Small intestine (tissue), 7 donors: ENCODE results near the gene CGN. TPM values are rescaled to one million over a fixed set of nuclear protein-coding genes. Genes with fewer than 3 reads are reported as not detected.

Experiments used
- DNase-seq, 2 donors: peaks; one replicate each; pipeline versions ENCODE4 v3.0.0 to v3.0.0-alpha.2; 2013
- FAIRE-seq: peaks from 2 replicates; lab custom pipeline; 2012; peaks lifted over from hg19 to GRCh38; lab: Jason Lieb, UNC
- H3K27ac ChIP-seq, 3 donors: one replicate each; pipeline ENCODE4 v1.5.1; 2013; ENCODE audit warnings: low read length in 2 of 3, mild to moderate bottlenecking in 2 of 3, control low read depth in 1 of 3, inconsistent platforms in 1 of 3, low read depth in 1 of 3, moderate library complexity in 1 of 3
- H3K27me3 ChIP-seq, 3 donors: one replicate each; pipeline ENCODE4 v1.6.1; 2013; ENCODE audit warnings: low read length in 3 of 3, inconsistent platforms in 1 of 3; ENCODE audit not compliant: control insufficient read depth in 3 of 3, insufficient read depth in 3 of 3
- H3K36me3 ChIP-seq, 3 donors: one replicate each; pipeline ENCODE4 v1.6.1; 2013; ENCODE audit warnings: low read length in 3 of 3, inconsistent platforms in 1 of 3, low read depth in 1 of 3, mild to moderate bottlenecking in 1 of 3, moderate library complexity in 1 of 3; ENCODE audit not compliant: control insufficient read depth in 3 of 3, insufficient read depth in 2 of 3
- H3K4me1 ChIP-seq, 3 donors: one replicate each; pipeline ENCODE4 v1.6.1; 2013; ENCODE audit warnings: low read length in 2 of 3, inconsistent platforms in 1 of 3, low read depth in 1 of 3, mild to moderate bottlenecking in 1 of 3, moderate library complexity in 1 of 3; ENCODE audit not compliant: control insufficient read depth in 3 of 3, insufficient read depth in 2 of 3
- H3K4me3 ChIP-seq, 3 donors: one replicate each; pipeline ENCODE4 v1.5.1; 2013; ENCODE audit warnings: low read length in 3 of 3, control low read depth in 1 of 3, inconsistent platforms in 1 of 3, low read depth in 1 of 3, mild to moderate bottlenecking in 1 of 3, moderate library complexity in 1 of 3
- H3K9me3 ChIP-seq, 2 donors: one replicate each; pipeline ENCODE4 v1.6.1; 2013; ENCODE audit warnings: low read depth in 1 of 2, low read length in 1 of 2; ENCODE audit not compliant: control insufficient read depth in 2 of 2, insufficient read depth in 1 of 2
- WGBS, 3 donors: extraction: QIAGEN DNeasy Blood & Tissue Kit; methylation state at CpG; one replicate each; pipeline ENCODE4 v1.1.7; 2013; 5-methylcytosine and 5-hydroxymethylcytosine counted together
- polyA plus RNA-seq, 4 donors: library from polyadenylated mRNA; stranded (reverse) in 3 of 4; unstranded in 1 of 4; fragments of 200-250 nt in 3 of 4; fragments of 120-200 nt in 1 of 4; gene quantifications; one replicate each; pipeline versions ENCODE4 v1.2.1 to v1.2.3, GENCODE V29; 2013
- donor health status: healthy with polysubstance abuse.
- donor health status: control.
- donor health status: control.
- donor health status: Bipolar disorder and iron deficiency.
- donor health status: healthy.

The CGN gene
- polyA plus RNA-seq, 4 donors = 33.5 to 286 (median 211) TPM

- no peak for FAIRE-seq
- Histone ChIP-seq H3K4me1 (peaks cover 6 to 37% (median 6%) of the 10 kb centered on the region in 3 donors), H3K36me3 (peaks cover 0 to 20% (median 0%) of the 10 kb centered on the region in 3 donors), H3K9me3 (no peaks in the 10 kb centered on the region), H3K4me3 (no peak overlapping the region), H3K27me3 (no peaks in the 10 kb centered on the region), H3K27ac (peak overlapping the region; percentile 75 to 94 (median 89))
- 88 to 96% (median 91%) methylated on average over 3 of the region's 3 CpGs for WGBS, 3 donors
- DNase-seq = no peak
Observed at GRCh38 chr1:151547900-151548230, 36.7 kb downstream of the CGN start.

GRCh38 chr1:151549199-151549598, 38.0 kb downstream of the CGN start:
- 0 to 71% (median 34%) methylated on average over 2 of the region's 2 CpGs for WGBS, 3 donors
- H3K4me1 ChIP-seq = peaks cover 6 to 32% (median 6%) of the 10 kb centered on the region in 3 donors

GRCh38 chr1:151553659-151554058, 42.5 kb downstream of the CGN start:
- Histone ChIP-seq H3K36me3 (peaks cover 0 to 18% (median 2%) of the 10 kb centered on the region in 3 donors), H3K27ac (no peak overlapping the region), H3K27me3 (no peaks in the 10 kb centered on the region), H3K9me3 (no peaks in the 10 kb centered on the region), H3K4me1 (peaks cover 0 to 12% (median under 1%) of the 10 kb centered on the region in 3 donors), H3K4me3 (no peak overlapping the region)
- FAIRE-seq (no peak), DNase-seq (no peak)
- WGBS, 3 donors = 78 to 90% (median 88%) methylated on average over 4 of the region's 4 CpGs

More at GRCh38 chr1:151549199-151549598, 38.0 kb downstream of the CGN start:
- DNase-seq = no peak
- H3K9me3 ChIP-seq = no peaks in the 10 kb centered on the region
- H3K27me3 ChIP-seq = no peaks in the 10 kb centered on the region
- H3K4me3 ChIP-seq = no peak overlapping the region
- peaks cover 0 to 21% (median 0%) of the 10 kb centered on the region in 3 donors for H3K36me3 ChIP-seq
- no peak for FAIRE-seq
- H3K27ac ChIP-seq = peak overlapping the region in 1 of 3 donors; percentile 94

GRCh38 chr1:151556052-151556451, 44.9 kb downstream of the CGN start:
- Histone ChIP-seq H3K27ac (no peak overlapping the region), H3K4me1 (no peaks in the 10 kb centered on the region), H3K4me3 (no peak overlapping the region), H3K36me3 (peaks cover 0 to 17% (median 2%) of the 10 kb centered on the region in 3 donors), H3K27me3 (no peaks in the 10 kb centered on the region), H3K9me3 (no peaks in the 10 kb centered on the region)
- 81 to 93% (median 93%) methylated on average over 2 of the region's 2 CpGs for WGBS, 3 donors
- FAIRE-seq (no peak), DNase-seq (no peak)

- H3K4me1 ChIP-seq = no peaks in the 10 kb centered on the region
- 64 to 74% methylated on average over 1 of the region's 1 CpG; no CpG with 5 or more reads in 1 of the 3 donors for WGBS, 3 donors
- DNase-seq = no peak
- H3K27me3 ChIP-seq = no peaks in the 10 kb centered on the region
- no peak for FAIRE-seq
- no peaks in the 10 kb centered on the region for H3K9me3 ChIP-seq
- no peak overlapping the region for H3K4me3 ChIP-seq
- H3K27ac ChIP-seq = no peak overlapping the region
- peaks cover 4 to 52% (median 7%) of the 10 kb centered on the region in 3 donors for H3K36me3 ChIP-seq
Observed at GRCh38 chr1:151562661-151563060, 51.5 kb downstream of the CGN start.

- Histone ChIP-seq H3K4me1 (peaks cover 0 to under 1% (median 0%) of the 10 kb centered on the region in 3 donors), H3K9me3 (no peaks in the 10 kb centered on the region), H3K27ac (no peak overlapping the region), H3K4me3 (no peak overlapping the region), H3K27me3 (no peaks in the 10 kb centered on the region), H3K36me3 (peaks cover 4 to 51% (median 7%) of the 10 kb centered on the region in 3 donors)
- DNase-seq = no peak
- no peak for FAIRE-seq
- 50 to 89% (median 50%) methylated on average over 2 of the region's 2 CpGs for whole genome bisulfite sequencing, 3 donors
Observed at GRCh38 chr1:151563376-151563775, 52.2 kb downstream of the CGN start.

- H3K36me3 ChIP-seq = peaks cover 4 to 64% (median 7%) of the 10 kb centered on the region in 3 donors
- no peaks in the 10 kb centered on the region for H3K9me3 ChIP-seq
- 75 to 80% (median 75%) methylated on average over 5 of the region's 5 CpGs for WGBS, 3 donors
- FAIRE-seq (no peak), DNase-seq (no peak)
- no peaks in the 10 kb centered on the region for H3K27me3 ChIP-seq
- H3K27ac ChIP-seq = no peak overlapping the region
- peaks cover 0 to 16% (median 4%) of the 10 kb centered on the region in 3 donors for H3K4me1 ChIP-seq
- no peak overlapping the region for H3K4me3 ChIP-seq
Observed at GRCh38 chr1:151565502-151566189, 54.5 kb downstream of the CGN start.

- FAIRE-seq (no peak), DNase-seq (peak; percentile 18 to 74)
- Histone ChIP-seq H3K9me3 (no peaks in the 10 kb centered on the region), H3K27me3 (no peaks in the 10 kb centered on the region), H3K27ac (peak overlapping the region in 2 of 3 donors; percentile 17 to 48), H3K36me3 (peaks cover 2 to 74% (median 7%) of the 10 kb centered on the region in 3 donors), H3K4me1 (peaks cover 0 to 16% (median 4%) of the 10 kb centered on the region in 3 donors), H3K4me3 (no peak overlapping the region)
- WGBS, 3 donors = 21 to 64% (median 26%) methylated on average over 3 of the region's 3 CpGs
Observed at GRCh38 chr1:151568626-151569088, 57.5 kb downstream of the CGN start.
